NB4 (cell line): ENCODE data around the gene SESN1.

Experiments used
- POLR2A ChIP-seq: IDR thresholded peaks from 2 replicates; pipeline ENCODE4 v1.6.1; 2011; ENCODE audit warnings: mild to moderate bottlenecking; ENCODE audit not compliant: insufficient read length; ENCODE audit errors: extremely low read depth
- TF ChIP-seq, protein P1 (sequence below): IDR thresholded peaks from one replicate; pipeline ENCODE4 v1.5.1; 2012; ENCODE audit warnings: low read depth, low read length
- TF ChIP-seq, protein P2 (sequence below): IDR thresholded peaks from 2 replicates; pipeline ENCODE4 v1.6.1; 2011; ENCODE audit warnings: low read depth, low read length

DNA sequence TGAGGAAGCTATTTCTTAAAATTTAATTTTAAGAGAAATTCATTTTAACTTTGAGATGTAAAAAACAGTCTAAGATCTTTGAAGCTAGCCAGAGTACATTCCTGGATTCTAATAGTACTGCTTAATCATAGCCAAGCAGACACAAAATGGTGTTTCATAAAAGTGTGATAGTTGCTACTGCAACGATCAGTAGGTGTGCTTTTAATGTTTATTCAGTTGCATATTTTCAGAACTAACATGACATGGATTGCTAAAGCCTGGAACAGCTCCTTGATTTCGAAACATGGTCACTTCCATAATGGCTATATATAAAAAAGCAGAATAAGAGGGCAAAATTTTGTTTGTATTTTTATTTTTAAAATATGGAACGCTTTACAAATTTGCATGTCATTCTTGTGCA, 35.5 kb downstream of the SESN1 start:
- TF ChIP-seq POLR2A = no peak
- TF ChIP-seq, protein P1, sequence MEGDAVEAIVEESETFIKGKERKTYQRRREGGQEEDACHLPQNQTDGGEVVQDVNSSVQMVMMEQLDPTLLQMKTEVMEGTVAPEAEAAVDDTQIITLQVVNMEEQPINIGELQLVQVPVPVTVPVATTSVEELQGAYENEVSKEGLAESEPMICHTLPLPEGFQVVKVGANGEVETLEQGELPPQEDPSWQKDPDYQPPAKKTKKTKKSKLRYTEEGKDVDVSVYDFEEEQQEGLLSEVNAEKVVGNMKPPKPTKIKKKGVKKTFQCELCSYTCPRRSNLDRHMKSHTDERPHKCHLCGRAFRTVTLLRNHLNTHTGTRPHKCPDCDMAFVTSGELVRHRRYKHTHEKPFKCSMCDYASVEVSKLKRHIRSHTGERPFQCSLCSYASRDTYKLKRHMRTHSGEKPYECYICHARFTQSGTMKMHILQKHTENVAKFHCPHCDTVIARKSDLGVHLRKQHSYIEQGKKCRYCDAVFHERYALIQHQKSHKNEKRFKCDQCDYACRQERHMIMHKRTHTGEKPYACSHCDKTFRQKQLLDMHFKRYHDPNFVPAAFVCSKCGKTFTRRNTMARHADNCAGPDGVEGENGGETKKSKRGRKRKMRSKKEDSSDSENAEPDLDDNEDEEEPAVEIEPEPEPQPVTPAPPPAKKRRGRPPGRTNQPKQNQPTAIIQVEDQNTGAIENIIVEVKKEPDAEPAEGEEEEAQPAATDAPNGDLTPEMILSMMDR = no peak
- TF ChIP-seq, protein P2, sequence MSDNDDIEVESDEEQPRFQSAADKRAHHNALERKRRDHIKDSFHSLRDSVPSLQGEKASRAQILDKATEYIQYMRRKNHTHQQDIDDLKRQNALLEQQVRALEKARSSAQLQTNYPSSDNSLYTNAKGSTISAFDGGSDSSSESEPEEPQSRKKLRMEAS = no peak
